Hepatocyte (in vitro differentiated cells): ENCODE measurements around the gene RASAL2.

Experiments
- CTCF ChIP-seq: fragments of 200-600 bp; sonication (generic); IDR thresholded peaks from 2 replicates; pipeline ENCODE4 v1.5.1; 2016; ENCODE audit warnings: antibody characterized with exemption, mild to moderate bottlenecking; ENCODE audit not compliant: poor library complexity
- EZH2 ChIP-seq: fragments of 200-600 bp; sonication (generic); IDR thresholded peaks from 2 replicates; pipeline ENCODE4 v1.6.1; 2016; ENCODE audit warnings: antibody characterized with exemption, mild to moderate bottlenecking, borderline replicate concordance

GRCh38 chr1:178513278-178513983, 419.5 kb downstream of the RASAL2 start:
- no peak for TF ChIP-seq CTCF
- TF ChIP-seq EZH2 = no peak
